RWPE1 (cell line): Measurements from ENCODE around the gene LILRA5.

Source experiments
- CTCF ChIA-PET: fragments of 350-600 bp; sonication (Branson Sonifier 250); formaldehyde crosslinking; extraction: SDS; loops from one replicate; lab custom pipeline; 2021; lab: Yijun Ruan, JAX
- POLR2A ChIA-PET: fragments of 400-600 bp; formaldehyde crosslinking; extraction: SDS; loops from one replicate; lab custom pipeline; 2020; ENCODE audit warnings: antibody characterized with exemption; ENCODE audit not compliant: low non-redundant PET; lab: Yijun Ruan, JAX
- DNase-seq: peaks from one replicate; pipeline ENCODE4 v3.0.0; 2012; ENCODE audit warnings: low spot score
- H3K27ac ChIP-seq: fragments of 450-650 bp; 2 replicates; pipeline ENCODE4 v1.5.1; 2017
- TF ChIP-seq, protein P1 (sequence below): fragments of 450-650 bp; conservative IDR thresholded peaks from 2 replicates; pipeline ENCODE4 v1.5.1; 2017; ENCODE audit warnings: low read depth, mild to moderate bottlenecking

Gene LILRA5

DNA sequence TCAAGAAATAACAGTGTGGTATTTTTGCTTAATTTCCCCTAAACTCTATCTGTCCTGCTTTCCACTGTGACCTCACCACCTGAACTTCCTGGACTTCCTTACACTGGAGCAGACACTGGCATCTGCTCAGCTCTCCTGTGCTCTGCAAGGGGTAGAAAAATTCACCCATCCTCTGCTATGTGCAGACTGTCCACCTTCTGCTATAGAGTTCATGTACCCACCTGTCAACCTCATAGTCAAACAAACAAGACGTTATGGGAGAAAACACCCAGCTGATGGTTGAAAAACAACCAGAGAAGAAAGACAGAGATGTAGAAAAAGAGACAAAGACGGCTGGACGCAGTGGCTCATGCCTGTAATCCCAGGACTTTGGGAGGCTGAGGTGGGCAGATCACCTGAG lies 39.6 kb upstream of the LILRA5 start:
- POLR2A ChIA-PET: no interaction called here
- DNase-seq: no peak
- CTCF ChIA-PET: no interaction called here
- TF ChIP-seq, protein P1, sequence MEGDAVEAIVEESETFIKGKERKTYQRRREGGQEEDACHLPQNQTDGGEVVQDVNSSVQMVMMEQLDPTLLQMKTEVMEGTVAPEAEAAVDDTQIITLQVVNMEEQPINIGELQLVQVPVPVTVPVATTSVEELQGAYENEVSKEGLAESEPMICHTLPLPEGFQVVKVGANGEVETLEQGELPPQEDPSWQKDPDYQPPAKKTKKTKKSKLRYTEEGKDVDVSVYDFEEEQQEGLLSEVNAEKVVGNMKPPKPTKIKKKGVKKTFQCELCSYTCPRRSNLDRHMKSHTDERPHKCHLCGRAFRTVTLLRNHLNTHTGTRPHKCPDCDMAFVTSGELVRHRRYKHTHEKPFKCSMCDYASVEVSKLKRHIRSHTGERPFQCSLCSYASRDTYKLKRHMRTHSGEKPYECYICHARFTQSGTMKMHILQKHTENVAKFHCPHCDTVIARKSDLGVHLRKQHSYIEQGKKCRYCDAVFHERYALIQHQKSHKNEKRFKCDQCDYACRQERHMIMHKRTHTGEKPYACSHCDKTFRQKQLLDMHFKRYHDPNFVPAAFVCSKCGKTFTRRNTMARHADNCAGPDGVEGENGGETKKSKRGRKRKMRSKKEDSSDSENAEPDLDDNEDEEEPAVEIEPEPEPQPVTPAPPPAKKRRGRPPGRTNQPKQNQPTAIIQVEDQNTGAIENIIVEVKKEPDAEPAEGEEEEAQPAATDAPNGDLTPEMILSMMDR: no peak
- no peak overlapping the region for H3K27ac ChIP-seq

DNA sequence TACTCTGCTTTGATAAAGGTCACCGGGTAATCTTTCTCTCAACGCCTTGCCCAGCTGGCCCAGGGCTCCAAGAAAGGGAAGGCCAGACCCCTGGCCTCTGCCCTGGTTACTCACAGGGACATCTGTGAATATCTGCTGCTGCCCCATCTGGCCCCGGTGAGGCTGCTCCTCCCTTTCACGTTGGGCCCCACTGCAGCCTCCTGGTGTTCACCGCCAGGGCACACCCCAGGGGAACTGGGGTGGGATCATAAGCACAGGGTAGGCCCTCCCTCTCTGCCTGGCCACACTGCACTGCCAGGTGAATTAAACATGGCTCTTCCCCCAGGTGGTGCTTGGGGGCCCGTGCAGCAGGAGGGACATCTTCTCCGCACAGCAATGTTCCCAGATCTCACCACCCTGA lies 39.1 kb upstream of the LILRA5 start:
- ChIA-PET POLR2A (no interaction called here), CTCF (no interaction called here)
- no peak overlapping the region for H3K27ac ChIP-seq
- DNase-seq: no peak
- TF ChIP-seq, protein P1: no peak

DNA sequence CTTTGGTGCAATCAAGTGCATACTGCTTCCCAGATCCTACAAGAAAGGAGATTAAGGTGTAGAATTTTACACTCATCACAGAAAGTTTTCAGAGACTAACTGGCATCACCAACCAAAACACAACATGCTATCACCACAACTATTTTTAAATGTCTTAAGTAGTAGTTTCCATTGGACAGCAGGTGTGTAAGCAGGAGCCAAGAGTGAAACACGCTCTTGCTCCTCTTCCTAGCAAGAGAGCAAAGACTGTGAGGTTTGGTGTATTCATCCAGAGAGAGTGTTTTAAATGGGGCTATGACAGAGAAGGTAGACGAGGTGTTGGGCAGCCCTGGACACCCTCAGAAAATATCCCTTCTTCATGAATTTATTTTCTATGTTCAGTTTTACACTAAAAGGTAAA lies 38.5 kb upstream of the LILRA5 start:
- H3K27ac ChIP-seq: no peak overlapping the region
- TF ChIP-seq, protein P1: no peak
- ChIA-PET POLR2A (no interaction called here), CTCF (no interaction called here)
- no peak for DNase-seq

DNA sequence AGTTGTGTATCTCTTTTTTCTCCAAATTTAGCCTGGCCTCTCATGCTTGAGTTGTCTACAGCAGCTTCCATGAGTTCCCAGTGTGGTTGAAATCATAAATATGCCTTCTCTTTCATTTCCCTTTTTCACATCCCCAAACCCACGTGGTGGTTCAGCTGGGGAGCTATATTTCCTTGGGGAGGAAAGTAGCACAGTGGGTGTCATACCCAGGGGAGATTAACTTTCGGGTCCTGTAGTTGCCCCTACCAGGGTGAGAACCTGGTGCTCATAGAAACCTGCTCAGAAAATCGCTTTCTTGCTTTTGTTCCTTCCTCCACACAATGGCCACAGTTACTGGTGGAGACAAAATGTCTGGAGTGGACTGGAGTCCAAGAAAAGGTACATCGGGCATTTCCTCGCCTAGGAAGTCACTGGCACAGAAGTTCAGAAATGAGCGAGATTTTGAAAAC lies 33.0 kb upstream of the LILRA5 start:
- TF ChIP-seq, protein P1: no peak
- ChIA-PET CTCF (interaction anchor here (0.7 kb wide), 1 partner anchor 475 kb away, joined by 7 read pairs; no protein-coding TSS in a partner anchor), POLR2A (no interaction called here)
- H3K27ac ChIP-seq: no peak overlapping the region
- no peak for DNase-seq

DNA sequence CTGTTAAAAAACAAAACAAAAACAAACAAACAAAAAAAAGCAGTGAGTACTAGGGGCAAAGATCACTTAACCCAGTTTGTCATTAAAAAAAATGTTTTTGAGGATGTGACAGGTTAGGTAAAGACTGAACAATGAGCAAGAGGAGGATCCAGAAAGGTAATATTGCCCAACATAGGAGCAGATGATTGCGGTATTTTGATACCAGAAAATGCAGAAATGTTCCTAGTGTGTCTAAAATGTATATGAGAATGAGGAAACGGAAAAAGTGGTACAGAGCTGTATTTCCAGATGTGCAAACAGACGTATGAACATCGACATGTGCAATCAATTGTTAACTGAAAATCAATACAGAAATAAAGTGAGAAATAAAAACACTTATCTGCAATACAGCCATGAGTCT lies 30.9 kb upstream of the LILRA5 start:
- ChIA-PET POLR2A (no interaction called here), CTCF (no interaction called here)

DNA sequence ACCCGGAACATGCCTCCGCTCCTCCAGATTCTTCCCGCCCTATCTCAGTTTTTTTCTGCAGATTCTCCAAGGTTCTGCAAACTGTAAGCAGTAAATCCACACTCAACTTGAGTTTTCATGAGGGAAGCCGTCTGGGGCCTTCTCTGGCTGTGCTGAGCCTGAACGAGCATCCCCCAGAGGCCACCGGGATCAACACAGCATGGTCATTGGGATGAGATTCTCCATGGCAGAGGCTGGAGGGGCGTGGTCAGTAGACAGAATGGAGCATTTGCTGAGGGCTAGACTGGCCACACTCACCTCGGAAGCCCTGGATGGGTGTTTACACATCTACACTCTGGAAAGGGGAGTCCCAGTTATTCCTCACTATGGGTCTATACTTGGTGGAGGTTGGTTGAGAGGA lies 28.3 kb upstream of the LILRA5 start:
- no peak for DNase-seq
- POLR2A ChIA-PET: no interaction called here
- no peak overlapping the region for H3K27ac ChIP-seq
- CTCF ChIA-PET: no interaction called here
- TF ChIP-seq, protein P1: no peak

More for the DNA sequence above, 30.9 kb upstream of the LILRA5 start:
- TF ChIP-seq, protein P1: no peak
- no peak for DNase-seq
- no peak overlapping the region for H3K27ac ChIP-seq
